MCF 10A (cell line): ENCODE results near the gene APBA2. TPM values are rescaled to one million over a fixed set of nuclear protein-coding genes. Genes with fewer than 3 reads are reported as not detected.

ENCODE experiments used
- BruUV-seq: library from RNA; stranded (reverse); fragments of 400-500 nt; replicated peaks from 2 replicates; lab custom pipeline; 2021; lab: Mats Ljungman, UMichigan
- CTCF ChIA-PET: fragments of 300-600 bp; sonication (Branson Sonifier 250); formaldehyde crosslinking; extraction: SDS; loops from one replicate; lab custom pipeline; 2021; ENCODE audit warnings: antibody characterized with exemption, inconsistent platforms; lab: Yijun Ruan, JAX
- POLR2A ChIA-PET: fragments of 300-600, 350-650 bp; sonication (Branson Sonifier 250); formaldehyde crosslinking; extraction: SDS; loops from one replicate; lab custom pipeline; 2020; ENCODE audit warnings: antibody characterized with exemption, inconsistent platforms; lab: Yijun Ruan, JAX
- DNase-seq: peaks from one replicate; pipeline ENCODE4 v3.0.0-alpha.2; 2018; ENCODE audit not compliant: unreplicated experiment
- H3K27ac Mint-ChIP-seq: one replicate; pipeline ENCODE4 v1.8.0; 2022; ENCODE audit warnings: mild to moderate bottlenecking, low read depth, mixed read lengths; ENCODE audit not compliant: unreplicated experiment
- H3K27me3 Mint-ChIP-seq: one replicate; pipeline ENCODE4 v1.8.0; 2022; ENCODE audit warnings: mixed read lengths; ENCODE audit not compliant: insufficient read depth, unreplicated experiment
- H3K36me3 Mint-ChIP-seq: one replicate; pipeline ENCODE4 v1.8.0; 2022; ENCODE audit warnings: mild to moderate bottlenecking, moderate library complexity, mixed read lengths; ENCODE audit not compliant: insufficient read depth, unreplicated experiment
- H3K4me1 Mint-ChIP-seq: one replicate; pipeline ENCODE4 v1.8.0; 2022; ENCODE audit warnings: mixed read lengths; ENCODE audit not compliant: insufficient read depth, unreplicated experiment
- H3K4me3 Mint-ChIP-seq: one replicate; pipeline ENCODE4 v1.8.0; 2022; ENCODE audit warnings: mild to moderate bottlenecking, moderate library complexity, mixed read lengths; ENCODE audit not compliant: unreplicated experiment
- H3K9me3 Mint-ChIP-seq: one replicate; pipeline ENCODE4 v1.8.0; 2022; ENCODE audit warnings: mixed read lengths; ENCODE audit not compliant: unreplicated experiment
- intact Hi-C: fragments of 100-400 bp; cut with micrococcal nuclease; formaldehyde crosslinking; loops from 2 replicates; pipeline ENCODE4 v1.14.1; 2022
- total RNA-seq: library from RNA; stranded (reverse); gene quantifications from 2 replicates; pipeline ENCODE4 v1.2.3, GENCODE V29; 2022
- TF ChIP-seq, protein P1 (sequence below): fragments of 200-600 bp; IDR thresholded peaks from one replicate; pipeline ENCODE4 v1.8.0; 2022; ENCODE audit warnings: antibody characterized with exemption, mild to moderate bottlenecking; ENCODE audit not compliant: unreplicated experiment

Gene APBA2
- total RNA-seq, 1 experiment from 2014 or later: not detected

DNA sequence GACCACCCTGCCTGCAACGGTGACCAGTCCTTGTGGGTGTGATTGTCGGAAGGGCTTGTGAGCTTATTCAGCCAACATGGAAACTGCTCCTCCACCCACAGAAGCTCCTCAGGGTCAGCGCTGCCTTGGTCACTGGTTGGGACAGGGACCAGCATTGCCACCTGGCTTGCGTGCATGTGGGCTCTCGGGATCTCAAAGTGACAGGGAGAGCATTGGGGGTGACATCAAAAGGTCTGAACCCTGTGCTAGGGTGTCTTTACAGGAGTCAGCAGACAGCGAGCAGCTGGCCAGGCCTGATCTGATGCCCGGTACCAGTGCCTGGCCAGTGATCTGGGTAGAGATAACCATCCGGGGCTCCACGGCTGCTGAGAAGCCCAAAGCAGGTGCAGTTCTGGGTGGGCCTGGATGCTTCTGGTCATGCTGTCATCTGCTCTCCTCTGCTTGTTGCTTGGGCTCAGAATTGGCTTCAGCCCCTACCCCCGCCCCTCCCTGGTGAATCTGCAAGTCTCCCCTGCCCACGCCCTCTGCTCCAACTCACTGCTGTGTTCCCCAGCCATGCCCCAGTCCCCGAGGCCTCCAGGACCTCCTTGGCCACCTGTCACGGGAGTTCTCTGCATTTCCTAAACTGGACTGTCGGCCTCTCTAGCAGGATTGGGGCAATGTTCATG lies 249.0 kb downstream of the APBA2 start:
- no peaks in the 10 kb centered on the region for H3K9me3 Mint-ChIP-seq
- peaks cover 22% of the 10 kb centered on the region for H3K27me3 Mint-ChIP-seq
- H3K36me3 Mint-ChIP-seq: no peaks in the 10 kb centered on the region
- ChIA-PET CTCF (no interaction called here), POLR2A (interaction anchor here (0.5 kb wide), 1 partner anchor 1535 kb away, joined by 3 read pairs; no protein-coding TSS in a partner anchor)
- no TSS peak for BruUV-seq
- TF ChIP-seq, protein P1, sequence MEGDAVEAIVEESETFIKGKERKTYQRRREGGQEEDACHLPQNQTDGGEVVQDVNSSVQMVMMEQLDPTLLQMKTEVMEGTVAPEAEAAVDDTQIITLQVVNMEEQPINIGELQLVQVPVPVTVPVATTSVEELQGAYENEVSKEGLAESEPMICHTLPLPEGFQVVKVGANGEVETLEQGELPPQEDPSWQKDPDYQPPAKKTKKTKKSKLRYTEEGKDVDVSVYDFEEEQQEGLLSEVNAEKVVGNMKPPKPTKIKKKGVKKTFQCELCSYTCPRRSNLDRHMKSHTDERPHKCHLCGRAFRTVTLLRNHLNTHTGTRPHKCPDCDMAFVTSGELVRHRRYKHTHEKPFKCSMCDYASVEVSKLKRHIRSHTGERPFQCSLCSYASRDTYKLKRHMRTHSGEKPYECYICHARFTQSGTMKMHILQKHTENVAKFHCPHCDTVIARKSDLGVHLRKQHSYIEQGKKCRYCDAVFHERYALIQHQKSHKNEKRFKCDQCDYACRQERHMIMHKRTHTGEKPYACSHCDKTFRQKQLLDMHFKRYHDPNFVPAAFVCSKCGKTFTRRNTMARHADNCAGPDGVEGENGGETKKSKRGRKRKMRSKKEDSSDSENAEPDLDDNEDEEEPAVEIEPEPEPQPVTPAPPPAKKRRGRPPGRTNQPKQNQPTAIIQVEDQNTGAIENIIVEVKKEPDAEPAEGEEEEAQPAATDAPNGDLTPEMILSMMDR: no peak
- H3K4me1 Mint-ChIP-seq: peaks cover 5% of the 10 kb centered on the region
- H3K27ac Mint-ChIP-seq: no peak overlapping the region
- no peak for DNase-seq
- intact Hi-C loops: no loop called here
- no peak overlapping the region for H3K4me3 Mint-ChIP-seq

DNA sequence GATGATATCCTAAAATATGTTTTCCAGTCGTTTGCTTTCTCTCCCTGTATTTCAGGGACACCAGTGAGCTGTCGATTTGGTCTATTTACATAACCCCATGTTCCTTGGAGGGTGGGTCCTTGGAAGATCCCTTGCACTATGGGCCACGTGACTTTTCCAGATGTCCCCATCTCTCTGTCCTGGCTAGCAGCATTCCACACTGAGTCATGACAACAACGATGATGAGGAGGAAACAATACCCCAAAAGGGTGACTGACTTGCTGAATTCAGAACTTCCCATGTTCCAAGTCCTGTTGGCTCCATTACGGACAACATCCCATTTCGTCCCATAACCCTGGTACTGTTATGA lies 249.5 kb downstream of the APBA2 start:
- intact Hi-C loops: no loop called here

DNA sequence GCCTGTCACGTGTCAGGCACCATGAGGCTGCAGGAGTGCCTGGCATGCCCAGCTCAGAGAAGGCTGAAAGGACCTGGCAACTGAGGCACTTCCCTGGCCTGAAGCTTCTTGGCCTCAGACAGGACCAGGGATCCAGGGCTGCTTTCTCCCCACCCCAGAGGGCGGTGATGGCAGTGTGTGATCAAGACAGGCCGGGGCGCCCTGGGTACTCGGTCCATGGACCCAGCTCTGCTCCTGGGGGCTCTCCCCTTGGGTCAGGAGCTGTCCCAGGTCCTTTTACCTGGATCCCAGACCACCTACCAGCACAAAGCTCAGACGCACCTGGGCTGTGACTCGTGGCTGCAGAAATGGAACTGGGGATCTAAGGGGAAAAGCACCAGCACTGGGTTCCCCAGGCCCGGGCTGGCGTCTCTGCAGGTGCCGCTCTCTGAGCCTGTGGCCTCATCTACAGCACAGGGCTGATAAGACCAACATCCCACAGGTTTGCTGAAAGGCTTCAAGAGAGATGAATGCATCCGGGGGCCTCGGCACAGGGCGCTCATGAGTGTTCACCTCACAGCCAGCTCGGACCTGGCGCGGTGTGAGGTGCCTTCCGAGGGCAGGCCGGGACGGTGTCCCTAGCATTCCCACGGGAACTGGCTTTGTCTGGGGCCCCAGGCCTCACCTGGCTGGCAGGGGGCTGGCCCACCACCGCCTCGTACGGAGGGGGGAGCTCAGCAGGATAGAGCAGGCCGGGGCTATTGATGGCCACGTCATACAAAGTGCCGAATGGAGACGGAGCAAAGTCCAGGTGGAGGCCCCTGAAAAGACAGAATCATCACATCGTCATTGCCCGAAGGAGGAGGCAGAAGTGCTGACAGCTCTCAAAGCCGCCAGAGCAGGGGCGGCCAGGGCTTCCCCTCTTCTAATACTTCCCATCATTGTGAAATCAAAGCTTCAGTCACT lies 250.2 kb downstream of the APBA2 start:
- BruUV-seq: no TSS peak
- no peaks in the 10 kb centered on the region for H3K36me3 Mint-ChIP-seq
- CTCF ChIA-PET: interaction anchor here (0.6 kb wide), 1 partner anchor 45 kb away, joined by 3 read pairs; no protein-coding TSS in a partner anchor
- no peak overlapping the region for H3K4me3 Mint-ChIP-seq
- POLR2A ChIA-PET: interaction anchor here (0.5 kb wide), 1 partner anchor 1534 kb away, joined by 3 read pairs; no protein-coding TSS in a partner anchor
- intact Hi-C loops: no loop called here
- TF ChIP-seq, protein P1: no peak
- no peaks in the 10 kb centered on the region for H3K9me3 Mint-ChIP-seq
- peaks cover 22% of the 10 kb centered on the region for H3K27me3 Mint-ChIP-seq
- no peak overlapping the region for H3K27ac Mint-ChIP-seq
- H3K4me1 Mint-ChIP-seq: peaks cover 5% of the 10 kb centered on the region
- DNase-seq: no peak

More for the DNA sequence above, 249.5 kb downstream of the APBA2 start:
- Mint-ChIP-seq H3K27me3 (peaks cover 22% of the 10 kb centered on the region), H3K4me3 (no peak overlapping the region), H3K4me1 (peaks cover 5% of the 10 kb centered on the region), H3K27ac (no peak overlapping the region), H3K9me3 (no peaks in the 10 kb centered on the region), H3K36me3 (no peaks in the 10 kb centered on the region)
- TF ChIP-seq, protein P1: no peak
- no peak for DNase-seq
- ChIA-PET POLR2A (interaction anchor here (0.5 kb wide), 1 partner anchor 1534 kb away, joined by 3 read pairs; no protein-coding TSS in a partner anchor), CTCF (interaction anchor here (0.6 kb wide), 1 partner anchor 44 kb away, joined by 3 read pairs; no protein-coding TSS in a partner anchor)
- BruUV-seq: no TSS peak

DNA sequence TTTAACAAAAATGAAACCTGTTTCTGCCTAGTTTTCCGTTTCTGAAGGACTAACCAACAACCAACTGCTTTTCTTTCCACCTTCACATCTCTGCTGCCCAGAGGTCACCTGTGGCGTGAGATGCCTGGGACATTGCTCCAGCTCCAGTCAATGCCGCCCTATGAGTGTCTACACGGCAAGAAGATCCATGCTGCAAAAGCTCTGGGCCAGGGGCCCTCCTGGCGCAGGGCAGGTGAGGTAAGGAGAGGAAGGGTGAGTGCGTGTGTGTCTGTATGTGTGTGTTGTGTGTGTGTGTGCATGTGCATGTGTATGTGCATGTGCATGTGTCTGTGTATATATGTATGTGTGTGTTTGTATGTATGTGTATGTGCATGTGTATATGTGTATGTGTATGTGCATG lies 252.5 kb downstream of the APBA2 start:
- Mint-ChIP-seq H3K36me3 (no peaks in the 10 kb centered on the region), H3K27ac (no peak overlapping the region), H3K9me3 (no peaks in the 10 kb centered on the region), H3K27me3 (peaks cover 26% of the 10 kb centered on the region), H3K4me1 (peaks cover 5% of the 10 kb centered on the region), H3K4me3 (no peak overlapping the region)
- POLR2A ChIA-PET: no interaction called here
- TF ChIP-seq, protein P1: no peak
- no TSS peak for BruUV-seq
- intact Hi-C loops: no loop called here
- DNase-seq: no peak
- CTCF ChIA-PET: interaction anchor here (0.5 to 1.0 kb wide), 3 partner anchors 350 to 936 kb away, joined by 3 to 5 read pairs (median 3); no protein-coding TSS in a partner anchor
